Measurements from ENCODE around the gene PCNT. TPM values are rescaled to one million over a fixed set of nuclear protein-coding genes. Genes with fewer than 3 reads are reported as not detected.
"Not testable (repeated sequence)": the region's sequence is repeated elsewhere in the genome, so short reads cannot be mapped to it uniquely, and the experiment has no call there.

Gene PCNT
- total RNA-seq, 1 donor from 2014 or later, result 55.8 TPM

DNA sequence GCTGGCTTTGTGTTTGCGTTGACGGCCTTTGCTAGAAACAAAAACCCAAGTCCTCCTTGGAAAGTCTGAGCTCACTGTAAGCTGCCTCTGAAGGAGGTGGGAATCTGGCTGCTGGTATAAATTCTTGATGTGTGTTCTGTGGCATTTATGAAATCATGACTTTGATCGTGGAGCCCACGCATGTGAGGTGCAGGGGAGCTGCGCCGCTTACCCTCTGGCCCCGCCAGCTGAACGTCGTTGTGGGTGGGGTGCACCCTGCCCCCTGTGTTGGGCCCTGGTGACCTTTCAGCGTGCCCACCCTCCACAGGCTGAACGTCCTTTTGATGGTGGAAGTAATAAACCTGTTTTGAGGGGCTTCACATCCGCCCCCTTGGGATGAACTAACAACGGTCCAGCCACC, 113.6 kb downstream of the PCNT start:
- Mint-ChIP-seq H3K4me3 (ENCODE audit: low read depth) (no peak overlapping the region), H3K36me3 (ENCODE audit: low read depth) (peaks cover 44% of the 10 kb centered on the region), H3K9me3 (no peaks in the 10 kb centered on the region), H3K27ac (no peak overlapping the region), H3K4me1 (ENCODE audit: low read depth) (no peaks in the 10 kb centered on the region), H3K27me3 (ENCODE audit: low read depth) (no peaks in the 10 kb centered on the region)
- DNase-seq (ENCODE audit: low spot score), result no peak
- intact Hi-C loops (cut with micrococcal nuclease), result no loop called here

DNA sequence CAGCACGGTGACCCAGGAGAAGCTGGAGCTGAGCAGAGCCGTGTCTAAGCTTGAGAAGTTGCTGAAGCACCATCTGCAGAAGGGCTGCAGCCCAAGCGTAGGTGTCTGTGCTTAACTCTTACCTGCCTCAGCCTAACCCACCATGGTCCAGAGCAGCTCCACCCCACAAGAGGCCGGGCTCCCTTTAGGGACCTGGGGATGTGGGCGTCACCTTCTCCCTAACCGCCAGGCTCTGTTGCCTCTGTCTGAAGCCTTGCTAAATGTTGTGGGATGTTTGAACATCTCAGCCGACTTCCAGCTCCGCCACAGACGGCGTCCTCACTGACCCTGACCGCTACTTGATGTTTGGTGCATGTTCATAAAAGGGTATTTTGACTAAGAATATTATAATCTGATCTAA, 114.3 kb downstream of the PCNT start:
- Mint-ChIP-seq H3K4me3 (ENCODE audit: low read depth) (no peak overlapping the region), H3K4me1 (ENCODE audit: low read depth) (peaks cover 1% of the 10 kb centered on the region), H3K9me3 (no peaks in the 10 kb centered on the region), H3K36me3 (ENCODE audit: low read depth) (peaks cover 51% of the 10 kb centered on the region), H3K27me3 (ENCODE audit: low read depth) (no peaks in the 10 kb centered on the region), H3K27ac (no peak overlapping the region)
- no peak for DNase-seq (ENCODE audit: low spot score)
- intact Hi-C loops (cut with micrococcal nuclease), result no loop called here

DNA sequence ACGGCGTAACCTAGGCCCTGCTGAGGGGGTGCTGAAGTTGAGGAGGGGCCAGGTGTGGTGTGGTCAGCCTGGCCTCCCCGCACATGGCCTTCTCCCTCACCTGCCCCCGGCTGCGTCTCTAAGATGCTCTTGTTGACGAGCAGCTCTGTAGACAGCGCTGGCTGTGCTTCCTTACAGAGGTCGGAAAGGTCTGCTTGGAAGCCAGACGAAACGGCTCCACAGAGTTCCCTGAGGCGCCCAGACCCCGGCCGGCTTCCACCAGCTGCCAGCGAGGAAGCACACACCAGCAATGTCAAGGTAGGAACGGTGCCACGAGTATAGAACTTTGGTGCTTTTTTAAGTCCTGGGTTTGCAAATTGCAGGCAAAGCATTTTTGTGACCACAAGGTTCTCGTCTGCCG, 116.0 kb downstream of the PCNT start:
- no peak overlapping the region for H3K4me3 Mint-ChIP-seq (ENCODE audit: low read depth)
- H3K27ac Mint-ChIP-seq, result no peak overlapping the region
- intact Hi-C loops (cut with micrococcal nuclease), result no loop called here
- DNase-seq (ENCODE audit: low spot score), result no peak
- peaks cover 60% of the 10 kb centered on the region for H3K36me3 Mint-ChIP-seq (ENCODE audit: low read depth)
- H3K9me3 Mint-ChIP-seq, result no peaks in the 10 kb centered on the region
- H3K27me3 Mint-ChIP-seq (ENCODE audit: low read depth), result no peaks in the 10 kb centered on the region
- H3K4me1 Mint-ChIP-seq (ENCODE audit: low read depth), result peaks cover 1% of the 10 kb centered on the region

DNA sequence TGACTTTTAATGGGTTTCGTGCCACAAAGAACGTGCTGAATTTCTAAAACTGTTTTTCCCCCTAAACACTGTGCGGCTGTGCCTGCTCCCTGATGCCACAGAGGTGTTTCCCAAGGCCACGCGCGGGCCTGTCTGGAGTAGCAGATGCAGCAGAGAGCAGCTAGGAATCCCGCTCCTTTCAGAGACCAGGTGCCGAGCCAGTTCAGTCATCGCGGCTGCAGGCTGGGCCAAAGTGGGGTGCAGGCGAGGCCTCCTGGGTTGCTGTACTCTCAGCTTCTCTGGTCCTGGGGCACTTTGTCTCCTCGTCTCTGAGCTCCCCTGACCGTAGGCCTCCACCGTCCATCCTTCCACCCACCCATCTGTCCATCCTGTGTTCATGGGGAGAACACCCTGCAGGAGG, 117.4 kb downstream of the PCNT start:
- Mint-ChIP-seq H3K4me3 (ENCODE audit: low read depth) (no peak overlapping the region), H3K27ac (no peak overlapping the region), H3K9me3 (no peaks in the 10 kb centered on the region), H3K36me3 (ENCODE audit: low read depth) (peaks cover 72% of the 10 kb centered on the region), H3K27me3 (ENCODE audit: low read depth) (no peaks in the 10 kb centered on the region), H3K4me1 (ENCODE audit: low read depth) (peaks cover 1% of the 10 kb centered on the region)
- intact Hi-C loops (cut with micrococcal nuclease), result no loop called here
- DNase-seq (ENCODE audit: low spot score), result no peak

DNA sequence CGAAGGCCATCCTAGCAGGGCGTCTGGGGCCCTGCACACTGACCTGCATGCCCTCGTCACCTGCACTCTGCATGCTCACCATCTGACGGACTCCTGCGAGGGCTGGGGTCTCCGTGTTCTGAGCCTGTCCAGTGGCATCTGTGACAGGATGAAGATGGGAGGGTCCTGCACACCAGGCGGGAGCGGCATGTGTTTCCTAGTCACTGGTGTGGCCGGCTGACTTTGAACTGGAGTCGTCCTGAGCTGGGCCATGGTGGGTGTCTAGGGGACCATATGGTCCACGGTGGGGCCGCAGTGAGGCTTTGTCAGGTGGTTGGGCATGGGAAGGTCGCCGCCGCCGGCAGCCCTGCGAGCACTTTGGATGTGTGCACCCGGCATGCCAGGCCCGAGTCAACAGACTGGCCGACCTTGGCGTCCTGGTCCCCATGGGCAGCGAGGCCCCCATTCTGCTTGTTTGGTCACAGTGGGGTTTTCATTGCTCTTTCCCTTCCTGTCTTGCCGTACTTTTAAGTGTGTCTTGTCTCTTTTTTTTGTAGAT, 118.1 kb downstream of the PCNT start:
- intact Hi-C loops (cut with micrococcal nuclease), result no loop called here
- no peaks in the 10 kb centered on the region for H3K9me3 Mint-ChIP-seq
- H3K27me3 Mint-ChIP-seq (ENCODE audit: low read depth), result no peaks in the 10 kb centered on the region
- no peak for DNase-seq (ENCODE audit: low spot score)
- H3K4me1 Mint-ChIP-seq (ENCODE audit: low read depth), result peaks cover 1% of the 10 kb centered on the region
- H3K4me3 Mint-ChIP-seq (ENCODE audit: low read depth), result no peak overlapping the region
- peaks cover 73% of the 10 kb centered on the region for H3K36me3 Mint-ChIP-seq (ENCODE audit: low read depth)
- no peak overlapping the region for H3K27ac Mint-ChIP-seq

DNA sequence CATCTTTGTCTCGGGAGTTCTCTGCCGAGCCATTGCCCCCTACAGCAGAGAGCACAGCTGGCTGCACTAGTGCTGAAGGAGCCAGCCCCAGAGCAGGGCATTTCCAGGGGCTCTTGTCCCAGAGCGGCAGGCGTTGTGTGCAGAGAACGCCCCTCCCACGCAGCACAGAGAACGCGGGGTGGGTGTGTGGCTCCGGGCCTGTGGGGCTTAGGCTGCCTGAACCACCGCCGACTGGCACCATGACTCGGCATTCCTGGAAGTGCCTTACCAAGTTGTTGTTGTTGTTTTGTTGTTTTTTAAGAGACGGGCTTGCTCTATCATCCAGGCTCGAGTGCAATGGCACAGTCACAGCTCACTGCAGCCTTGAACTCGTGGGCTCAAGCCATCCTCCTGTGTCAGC, 119.0 kb downstream of the PCNT start:
- DNase-seq (ENCODE audit: low spot score), result no peak
- Mint-ChIP-seq H3K4me3 (ENCODE audit: low read depth) (no peak overlapping the region), H3K4me1 (ENCODE audit: low read depth) (peaks cover 6% of the 10 kb centered on the region), H3K27ac (no peak overlapping the region), H3K27me3 (ENCODE audit: low read depth) (no peaks in the 10 kb centered on the region), H3K36me3 (ENCODE audit: low read depth) (peaks cover 73% of the 10 kb centered on the region), H3K9me3 (peaks cover 5% of the 10 kb centered on the region)
- intact Hi-C loops (cut with micrococcal nuclease), result no loop called here

DNA sequence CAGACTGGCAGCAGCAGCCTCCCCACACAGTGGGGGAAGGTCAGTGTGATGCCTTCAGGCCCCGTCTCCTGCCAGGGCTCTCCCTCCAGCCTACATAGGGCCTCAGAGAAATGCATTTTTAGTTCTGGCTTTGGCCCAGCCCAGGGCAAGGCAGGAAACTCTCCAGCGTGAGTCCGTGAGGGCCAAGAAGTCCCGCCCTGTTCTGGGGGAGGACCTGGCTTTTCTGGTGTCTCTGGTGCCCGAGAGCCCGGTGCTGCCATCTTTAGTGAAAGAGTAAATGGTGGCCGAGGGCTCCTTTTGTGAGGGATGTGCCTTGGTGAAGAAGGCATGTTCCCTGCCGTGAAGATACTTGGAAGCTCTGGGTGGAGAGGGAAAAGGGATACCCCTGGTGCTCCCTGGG, 120.0 kb downstream of the PCNT start:
- H3K36me3 Mint-ChIP-seq (ENCODE audit: low read depth), result peaks cover 78% of the 10 kb centered on the region
- no peak for DNase-seq (ENCODE audit: low spot score)
- no peak overlapping the region for H3K4me3 Mint-ChIP-seq (ENCODE audit: low read depth)
- intact Hi-C loops (cut with micrococcal nuclease), result no loop called here
- H3K4me1 Mint-ChIP-seq (ENCODE audit: low read depth), result peaks cover 6% of the 10 kb centered on the region
- H3K27ac Mint-ChIP-seq, result no peak overlapping the region
- H3K9me3 Mint-ChIP-seq, result peaks cover 9% of the 10 kb centered on the region
- no peaks in the 10 kb centered on the region for H3K27me3 Mint-ChIP-seq (ENCODE audit: low read depth)

DNA sequence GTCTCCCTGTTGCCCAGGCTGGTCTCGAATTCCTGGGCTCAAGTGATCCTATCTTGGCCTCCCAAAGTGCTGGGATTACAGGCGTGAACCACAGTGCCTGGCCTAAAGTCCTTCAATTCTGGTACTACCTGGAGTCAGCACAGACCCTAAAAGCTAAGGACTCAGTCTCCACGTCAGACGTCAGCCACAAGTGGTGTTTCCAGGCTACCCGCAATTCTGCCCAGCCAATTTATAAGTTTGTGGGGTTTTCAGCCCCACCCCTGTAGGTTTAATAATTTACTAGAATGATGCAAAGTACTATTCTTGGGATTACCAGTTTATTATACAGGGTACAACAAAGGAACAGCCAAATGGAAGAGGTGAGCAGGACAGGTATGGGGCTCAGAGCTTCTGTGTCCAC, 124.2 kb downstream of the PCNT start:
- H3K9me3 Mint-ChIP-seq, result peaks cover 9% of the 10 kb centered on the region
- no peak for DNase-seq (ENCODE audit: low spot score)
- intact Hi-C loops (cut with micrococcal nuclease), result no loop called here
- H3K27me3 Mint-ChIP-seq (ENCODE audit: low read depth), result no peaks in the 10 kb centered on the region
- no peak overlapping the region for H3K4me3 Mint-ChIP-seq (ENCODE audit: low read depth)
- no peak overlapping the region for H3K27ac Mint-ChIP-seq
- H3K36me3 Mint-ChIP-seq (ENCODE audit: low read depth), result peaks cover 82% of the 10 kb centered on the region
- H3K4me1 Mint-ChIP-seq (ENCODE audit: low read depth), result peaks cover 5% of the 10 kb centered on the region

DNA sequence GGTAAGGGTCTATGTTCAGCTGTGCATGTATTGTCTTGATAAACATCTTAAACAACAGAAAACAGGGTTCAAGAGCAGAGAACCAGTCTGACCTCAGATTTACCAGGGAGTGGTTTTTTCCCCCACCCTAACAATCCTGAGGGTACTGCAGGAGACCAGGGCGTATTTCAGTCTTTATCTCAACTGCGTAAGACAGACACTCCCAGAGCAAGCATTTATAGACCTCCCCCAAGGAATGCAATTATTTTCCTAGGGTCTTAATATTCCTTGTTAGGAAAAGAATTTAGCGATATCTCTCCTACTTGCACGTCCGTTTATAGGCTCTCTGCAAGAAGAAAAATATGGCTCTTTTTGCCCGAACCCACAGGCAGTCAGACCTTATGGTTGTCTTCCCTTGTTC, 124.9 kb downstream of the PCNT start:
- not testable (repeated sequence) for H3K4me1 Mint-ChIP-seq (ENCODE audit: low read depth)

DNA sequence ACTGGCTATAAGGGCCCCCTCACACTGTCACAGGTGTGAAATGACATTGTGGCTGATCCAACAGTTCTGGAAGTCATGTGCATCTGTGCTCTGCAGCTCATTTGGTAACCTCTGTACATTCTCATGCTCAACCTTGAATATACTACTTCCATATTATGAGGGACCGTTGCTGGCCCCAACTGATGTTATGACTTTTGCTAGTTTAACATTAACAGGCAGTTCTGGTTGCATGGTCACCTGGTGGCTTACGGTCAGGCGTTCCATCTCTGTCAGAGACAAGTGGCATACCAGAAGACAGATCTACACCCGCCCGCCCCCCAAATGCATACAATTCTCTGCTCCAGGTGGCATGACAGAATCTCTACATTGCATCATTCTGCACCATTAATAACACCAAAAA, 128.8 kb downstream of the PCNT start:
- H3K36me3 Mint-ChIP-seq (ENCODE audit: low read depth), result peaks cover 81% of the 10 kb centered on the region
- H3K9me3 Mint-ChIP-seq, result peaks cover 5% of the 10 kb centered on the region
- DNase-seq (ENCODE audit: low spot score), result no peak
- peaks cover 21% of the 10 kb centered on the region for H3K4me1 Mint-ChIP-seq (ENCODE audit: low read depth)
- H3K27me3 Mint-ChIP-seq (ENCODE audit: low read depth), result no peaks in the 10 kb centered on the region
- H3K27ac Mint-ChIP-seq, result no peak overlapping the region
- H3K4me3 Mint-ChIP-seq (ENCODE audit: low read depth), result no peak overlapping the region
- intact Hi-C loops (cut with micrococcal nuclease), result no loop called here

More for the DNA sequence above, 124.9 kb downstream of the PCNT start:
- H3K27ac Mint-ChIP-seq; DNase-seq (ENCODE audit: low spot score); H3K27me3 Mint-ChIP-seq (ENCODE audit: low read depth); H3K9me3 Mint-ChIP-seq; H3K4me3 Mint-ChIP-seq (ENCODE audit: low read depth); intact Hi-C loops (cut with micrococcal nuclease): not testable (repeated sequence)
- peaks cover 81% of the 10 kb centered on the region for H3K36me3 Mint-ChIP-seq (ENCODE audit: low read depth)

DNA sequence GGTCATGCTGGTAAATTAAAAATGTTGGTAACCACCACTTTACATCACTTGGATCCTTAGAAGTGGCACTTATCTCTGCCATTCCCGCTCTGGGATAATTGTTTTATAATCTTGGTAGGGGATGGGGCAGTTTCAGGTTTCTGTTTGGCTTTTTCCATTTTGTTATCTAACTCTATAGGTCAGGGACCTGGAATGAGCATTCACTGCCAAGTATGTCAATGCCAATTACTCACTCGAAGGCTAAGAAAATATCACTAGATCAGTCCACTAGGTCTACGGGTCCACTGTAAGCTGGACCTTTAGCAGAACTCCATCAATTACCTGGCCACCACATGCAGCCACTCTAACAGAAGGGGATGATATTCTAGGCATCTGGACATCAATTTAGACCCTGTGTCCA, 130.2 kb downstream of the PCNT start:
- Mint-ChIP-seq H3K27ac (no peak overlapping the region), H3K36me3 (ENCODE audit: low read depth) (peaks cover 70% of the 10 kb centered on the region)
- intact Hi-C loops (cut with micrococcal nuclease), result no loop called here

DNA sequence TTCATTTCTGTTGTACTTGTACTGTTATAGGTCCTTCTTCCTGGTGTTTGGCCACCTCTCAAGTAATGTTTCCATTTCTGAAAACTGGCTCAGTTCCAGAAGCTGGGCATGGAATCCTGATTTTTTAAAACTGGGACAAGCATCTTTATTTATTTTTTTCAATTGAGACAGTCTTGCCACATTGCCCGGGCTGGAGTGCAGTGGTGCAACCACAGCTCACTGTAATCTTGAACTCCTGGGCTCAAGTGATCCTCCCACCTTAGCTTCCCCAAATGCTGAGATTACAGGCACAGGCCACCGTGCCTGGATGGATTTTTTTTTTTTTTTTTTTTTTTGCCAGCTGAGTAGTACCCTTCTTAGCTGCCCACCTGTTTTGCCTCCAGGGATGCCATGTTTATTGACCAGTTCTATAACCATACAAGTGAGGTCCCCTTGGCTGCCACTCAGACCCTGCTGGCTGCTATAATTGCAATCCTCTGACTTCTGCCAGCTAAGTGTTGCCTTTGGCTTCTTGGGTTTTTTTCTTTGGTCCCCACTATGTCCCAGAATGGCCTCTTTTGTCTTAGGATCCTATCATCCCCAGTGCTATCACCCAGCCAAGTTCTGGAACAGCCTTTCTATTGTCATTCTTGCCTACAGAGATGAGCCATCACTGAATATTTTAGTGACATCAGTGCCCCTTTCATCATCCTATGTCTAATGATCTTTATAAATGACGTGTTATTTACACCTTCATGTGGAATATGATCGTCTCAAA, 130.9 kb downstream of the PCNT start:
- Mint-ChIP-seq H3K9me3 (no peaks in the 10 kb centered on the region), H3K4me1 (ENCODE audit: low read depth) (peaks cover 25% of the 10 kb centered on the region), H3K36me3 (ENCODE audit: low read depth) (peaks cover 63% of the 10 kb centered on the region), H3K27me3 (ENCODE audit: low read depth) (no peaks in the 10 kb centered on the region), H3K27ac (no peak overlapping the region), H3K4me3 (ENCODE audit: low read depth) (no peak overlapping the region)
- intact Hi-C loops (cut with micrococcal nuclease), result no loop called here
- DNase-seq (ENCODE audit: low spot score), result no peak

More for the DNA sequence above, 130.2 kb downstream of the PCNT start:
- H3K4me1 Mint-ChIP-seq (ENCODE audit: low read depth), result peaks cover 24% of the 10 kb centered on the region
- DNase-seq (ENCODE audit: low spot score), result no peak
- no peak overlapping the region for H3K4me3 Mint-ChIP-seq (ENCODE audit: low read depth)
- H3K27me3 Mint-ChIP-seq (ENCODE audit: low read depth), result no peaks in the 10 kb centered on the region
- H3K9me3 Mint-ChIP-seq, result no peaks in the 10 kb centered on the region

DNA sequence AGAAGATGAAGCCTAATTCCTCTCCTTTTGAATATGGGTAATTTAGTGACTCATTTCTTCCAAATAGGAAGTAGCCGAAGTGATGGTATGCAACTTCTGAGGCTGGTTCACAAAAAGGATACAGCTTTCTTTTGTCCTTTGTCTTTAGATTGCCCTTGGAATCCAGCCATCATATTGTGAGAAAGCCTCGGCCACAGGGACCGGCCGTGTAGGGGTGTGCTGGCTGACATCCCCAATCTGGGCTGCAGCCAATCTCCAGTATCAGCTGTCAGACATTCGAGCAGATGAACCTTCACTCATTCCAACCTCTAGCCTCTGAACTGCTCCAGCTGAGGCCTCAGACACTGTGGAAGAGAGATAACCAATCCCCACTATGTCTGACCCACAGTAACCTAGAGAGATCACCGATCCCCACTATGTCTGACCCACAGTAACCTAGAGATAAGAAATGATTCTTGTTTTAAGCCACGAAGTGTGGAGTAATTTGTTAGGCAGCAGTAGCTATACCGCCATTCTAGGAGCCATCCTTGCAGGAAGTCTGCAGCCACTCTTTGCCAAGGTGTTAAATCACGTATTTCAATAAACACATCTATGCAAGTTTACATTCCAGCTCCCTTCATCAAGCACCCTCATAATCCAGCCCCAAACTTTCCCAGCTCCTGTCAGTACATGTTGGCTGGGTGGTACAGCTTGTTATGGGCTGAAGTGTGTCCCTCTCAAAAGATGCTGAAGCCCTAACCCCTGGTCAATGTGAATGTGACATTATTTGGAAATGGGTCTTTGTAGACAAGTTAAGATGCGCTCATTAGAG, 131.8 kb downstream of the PCNT start:
- Mint-ChIP-seq H3K4me1 (ENCODE audit: low read depth) (peaks cover 30% of the 10 kb centered on the region), H3K4me3 (ENCODE audit: low read depth) (no peak overlapping the region), H3K36me3 (ENCODE audit: low read depth) (peaks cover 53% of the 10 kb centered on the region), H3K27ac (no peak overlapping the region), H3K9me3 (no peaks in the 10 kb centered on the region), H3K27me3 (ENCODE audit: low read depth) (no peaks in the 10 kb centered on the region)
- intact Hi-C loops (cut with micrococcal nuclease), result no loop called here
- no peak for DNase-seq (ENCODE audit: low spot score)
